Mucosa of rectum (tissue), 2 donors: Measurements from ENCODE around the gene OR51G2.
"Not testable (repeated sequence)": the region's sequence is repeated elsewhere in the genome, so short reads cannot be mapped to it uniquely, and the experiment has no call there.

Source experiments
- H3K27ac ChIP-seq, 2 donors: one replicate each; pipeline ENCODE4 v1.7.0; 2013; ENCODE audit warnings: inconsistent platforms in 2 of 2, low read depth in 2 of 2, low read length in 2 of 2
- H3K27me3 ChIP-seq, 2 donors: one replicate each; pipeline ENCODE4 v1.7.0; 2013; ENCODE audit warnings: low read length in 2 of 2; ENCODE audit not compliant: control insufficient read depth in 2 of 2, insufficient read depth in 2 of 2
- H3K36me3 ChIP-seq, 2 donors: one replicate each; pipeline ENCODE4 v1.7.0; 2013; ENCODE audit warnings: low read length in 2 of 2; ENCODE audit not compliant: control insufficient read depth in 2 of 2, insufficient read depth in 2 of 2
- H3K4me1 ChIP-seq, 2 donors: one replicate each; pipeline ENCODE4 v1.7.0; 2013; ENCODE audit warnings: low read length in 2 of 2, mild to moderate bottlenecking in 1 of 2; ENCODE audit not compliant: control insufficient read depth in 2 of 2, insufficient read depth in 2 of 2
- H3K4me3 ChIP-seq, 2 donors: one replicate each; pipeline ENCODE4 v1.7.0; 2013; ENCODE audit warnings: low read length in 2 of 2
- H3K9ac ChIP-seq, 2 donors: one replicate each; pipeline ENCODE4 v1.7.0; 2013; ENCODE audit warnings: low read length in 2 of 2, low read depth in 1 of 2, mild to moderate bottlenecking in 1 of 2
- H3K9me3 ChIP-seq, 2 donors: one replicate each; pipeline ENCODE4 v1.7.0; 2013; ENCODE audit warnings: low read length in 2 of 2; ENCODE audit not compliant: control insufficient read depth in 2 of 2
- donor health status: healthy.
- donor health status: Normal muscosa, but diverticular disease.

The OR51G2 gene, protein sequence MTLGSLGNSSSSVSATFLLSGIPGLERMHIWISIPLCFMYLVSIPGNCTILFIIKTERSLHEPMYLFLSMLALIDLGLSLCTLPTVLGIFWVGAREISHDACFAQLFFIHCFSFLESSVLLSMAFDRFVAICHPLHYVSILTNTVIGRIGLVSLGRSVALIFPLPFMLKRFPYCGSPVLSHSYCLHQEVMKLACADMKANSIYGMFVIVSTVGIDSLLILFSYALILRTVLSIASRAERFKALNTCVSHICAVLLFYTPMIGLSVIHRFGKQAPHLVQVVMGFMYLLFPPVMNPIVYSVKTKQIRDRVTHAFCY

DNA sequence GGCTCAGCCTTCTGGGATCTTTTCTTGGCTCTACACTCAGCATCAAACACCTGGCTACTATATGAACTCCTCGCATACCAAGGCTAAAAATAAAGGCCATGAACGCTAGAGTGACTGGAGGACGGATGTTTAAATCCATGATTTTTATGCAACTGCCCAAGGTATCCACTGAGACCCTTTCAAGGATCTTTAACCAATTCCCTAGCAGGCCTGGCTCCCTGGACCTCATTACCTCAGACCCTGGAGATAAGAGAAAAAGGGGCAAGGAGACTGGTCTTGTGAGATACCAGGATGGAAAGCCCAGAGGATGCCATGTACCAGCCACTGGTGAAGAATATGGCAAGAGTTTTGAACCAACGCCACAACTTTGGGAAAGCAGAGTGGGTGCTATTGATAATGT, at the start of gene OR51G2:
Gene OR51G2, minus strand, starts transcription at position 101 of the 400 bp plus-strand sequence. CDS start 3,687 bp downstream, outside the sequence.
- H3K36me3 ChIP-seq = no peaks in the 10 kb centered on the region
- H3K27me3 ChIP-seq = no peaks in the 10 kb centered on the region
- no peak within 1 kb of the TSS for H3K27ac ChIP-seq
- H3K9ac ChIP-seq = no peak within 1 kb of the TSS
- H3K4me3 ChIP-seq = no peak within 1 kb of the TSS
- no peaks in the 10 kb centered on the region for H3K9me3 ChIP-seq
- H3K4me1 ChIP-seq = no peaks in the 10 kb centered on the region

DNA sequence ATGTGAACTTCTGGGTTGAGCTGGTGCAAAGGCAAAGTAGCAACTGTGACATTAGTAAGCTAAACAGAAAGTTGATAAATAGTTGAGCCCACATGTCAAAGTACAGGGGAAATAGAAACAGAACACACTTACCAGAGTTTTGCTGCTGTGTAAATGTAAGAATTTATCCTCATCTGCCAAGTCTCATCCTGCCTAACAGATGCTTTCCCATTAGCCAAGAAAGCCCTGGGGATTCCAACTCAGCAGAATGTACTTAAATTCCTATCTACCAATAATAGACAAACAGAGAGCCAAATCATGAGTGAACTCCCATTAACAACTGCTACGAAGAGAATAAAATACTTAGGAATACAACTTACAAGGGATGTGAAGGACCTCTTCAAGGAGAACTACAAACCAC, 43.7 kb upstream of the OR51G2 start:
- Histone ChIP-seq H3K9me3 (no peaks in the 10 kb centered on the region), H3K36me3 (no peaks in the 10 kb centered on the region), H3K4me1 (no peaks in the 10 kb centered on the region), H3K27ac (no peak overlapping the region), H3K9ac (no peak overlapping the region), H3K4me3 (no peak overlapping the region), H3K27me3 (no peaks in the 10 kb centered on the region)

DNA sequence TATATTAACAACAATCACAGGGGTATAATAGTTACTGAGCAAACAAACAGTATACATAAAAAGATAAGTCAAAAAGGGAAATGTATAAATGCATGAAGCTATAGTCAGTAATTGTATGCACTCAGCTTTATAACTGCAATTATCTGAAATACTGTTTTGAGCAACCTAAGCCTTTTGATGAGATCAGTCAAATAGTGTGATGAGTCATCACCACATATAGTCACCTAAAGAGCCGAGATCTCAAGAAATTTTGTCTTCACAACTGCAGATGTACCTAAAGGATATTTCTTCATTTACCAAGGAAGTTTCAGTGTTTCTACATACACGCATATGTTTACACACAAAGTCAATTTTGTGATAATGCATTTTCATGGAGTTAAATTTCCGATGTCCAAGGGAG, 41.7 kb upstream of the OR51G2 start:
- H3K9ac ChIP-seq = no peak overlapping the region
- no peak overlapping the region for H3K27ac ChIP-seq
- no peaks in the 10 kb centered on the region for H3K27me3 ChIP-seq
- H3K36me3 ChIP-seq = no peaks in the 10 kb centered on the region
- no peak overlapping the region for H3K4me3 ChIP-seq
- H3K9me3 ChIP-seq = no peaks in the 10 kb centered on the region
- no peaks in the 10 kb centered on the region for H3K4me1 ChIP-seq

DNA sequence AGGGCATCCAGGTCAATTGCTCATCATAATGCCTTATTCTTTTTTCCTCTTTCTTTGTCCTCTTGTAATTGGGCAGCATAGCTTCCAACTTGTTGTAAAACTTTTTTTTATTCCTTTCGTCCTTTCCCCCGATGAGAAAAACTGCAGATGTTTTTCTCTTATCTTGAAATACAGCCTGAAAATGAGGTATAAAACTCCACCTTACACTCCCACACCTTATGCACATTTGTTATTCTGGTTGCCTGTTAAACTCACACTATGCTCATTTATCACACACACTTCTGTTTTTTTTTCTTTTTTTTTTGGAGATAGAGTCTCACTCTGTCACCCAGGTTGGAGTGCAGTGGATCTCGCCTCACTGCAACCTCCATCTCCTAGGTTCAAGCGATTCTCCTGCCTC, 38.2 kb upstream of the OR51G2 start:
- Histone ChIP-seq H3K9me3 (no peaks in the 10 kb centered on the region), H3K36me3 (no peaks in the 10 kb centered on the region), H3K4me1 (no peaks in the 10 kb centered on the region), H3K4me3 (no peak overlapping the region), H3K27ac (no peak overlapping the region), H3K9ac (no peak overlapping the region), H3K27me3 (no peaks in the 10 kb centered on the region)

DNA sequence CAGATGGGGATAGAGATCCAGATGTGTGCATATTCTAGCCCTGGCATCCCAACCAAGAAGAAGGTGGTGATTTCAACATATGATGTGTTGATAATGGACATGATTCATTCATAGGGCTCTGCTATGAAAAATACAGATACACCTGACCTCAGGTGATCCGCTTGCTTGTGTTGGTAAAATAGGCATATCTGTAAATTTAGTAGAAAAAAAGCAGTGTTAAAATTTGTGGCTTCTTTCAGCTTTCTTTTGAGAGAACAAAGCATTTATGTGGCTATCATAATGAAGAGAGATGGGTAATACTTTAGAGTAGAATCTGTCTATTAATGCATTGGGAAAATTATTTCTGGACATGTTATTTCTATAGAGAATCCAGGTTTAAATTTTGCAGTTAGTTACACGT, 36.5 kb upstream of the OR51G2 start, which contains the start of gene OR51A2:
Gene OR51A2, minus strand, starts transcription at position 101 of the 400 bp plus-strand sequence. Its CDS starts 0 bp downstream, at position 101.
- H3K4me3 ChIP-seq, H3K36me3 ChIP-seq, H3K4me1 ChIP-seq, H3K9ac ChIP-seq, H3K27me3 ChIP-seq, H3K9me3 ChIP-seq, H3K27ac ChIP-seq: not testable (repeated sequence)

DNA sequence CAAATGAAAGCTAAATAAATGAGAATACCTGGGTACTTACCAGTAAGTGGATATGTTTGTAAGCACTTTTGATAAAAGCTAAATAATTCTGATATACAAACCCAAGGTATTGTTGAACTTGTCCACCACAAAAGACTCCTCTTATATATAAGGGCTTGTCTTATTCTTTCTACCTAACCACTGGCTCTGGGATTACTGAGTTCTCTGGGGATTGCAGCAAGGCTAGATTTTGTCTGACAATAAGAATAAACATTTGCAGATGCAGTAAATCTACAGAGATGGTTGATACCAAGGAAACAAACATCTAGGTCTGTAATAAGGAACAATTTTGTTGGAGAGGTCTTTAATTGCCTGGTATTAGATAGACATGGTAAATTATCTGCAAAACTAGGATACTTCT, 28.4 kb upstream of the OR51G2 start, which contains the start of gene OR51A4:
Gene OR51A4, minus strand, starts transcription at position 101 of the 400 bp plus-strand sequence. CDS start 505 bp downstream, outside the sequence.
- Histone ChIP-seq H3K27me3 (no peaks in the 10 kb centered on the region), H3K36me3 (no peaks in the 10 kb centered on the region), H3K4me3 (no peak within 1 kb of the TSS), H3K27ac (no peak within 1 kb of the TSS), H3K9ac (no peak within 1 kb of the TSS), H3K4me1 (no peaks in the 10 kb centered on the region), H3K9me3 (no peaks in the 10 kb centered on the region)

DNA sequence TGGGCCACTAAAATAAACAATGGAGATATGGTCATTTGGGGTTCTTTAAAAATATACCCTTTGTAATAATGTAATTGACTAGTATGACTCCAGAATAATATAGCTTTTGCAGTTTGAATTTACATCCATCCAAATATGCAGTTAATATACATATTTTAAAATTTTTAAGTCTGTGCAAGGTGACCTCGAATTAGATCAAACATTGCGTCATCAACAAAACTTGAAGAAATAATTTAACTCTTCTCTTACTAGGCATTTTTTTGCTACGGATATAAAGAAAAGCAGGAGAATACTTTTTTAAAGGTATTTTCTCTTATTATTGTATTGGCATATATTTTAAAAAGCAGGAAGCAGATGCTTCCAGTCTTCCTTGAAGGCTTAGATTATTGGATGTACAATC, 17.6 kb upstream of the OR51G2 start:
- Histone ChIP-seq H3K9ac (no peak overlapping the region), H3K4me3 (no peak overlapping the region), H3K27me3 (no peaks in the 10 kb centered on the region), H3K27ac (no peak overlapping the region), H3K4me1 (no peaks in the 10 kb centered on the region), H3K36me3 (no peaks in the 10 kb centered on the region), H3K9me3 (no peaks in the 10 kb centered on the region)

DNA sequence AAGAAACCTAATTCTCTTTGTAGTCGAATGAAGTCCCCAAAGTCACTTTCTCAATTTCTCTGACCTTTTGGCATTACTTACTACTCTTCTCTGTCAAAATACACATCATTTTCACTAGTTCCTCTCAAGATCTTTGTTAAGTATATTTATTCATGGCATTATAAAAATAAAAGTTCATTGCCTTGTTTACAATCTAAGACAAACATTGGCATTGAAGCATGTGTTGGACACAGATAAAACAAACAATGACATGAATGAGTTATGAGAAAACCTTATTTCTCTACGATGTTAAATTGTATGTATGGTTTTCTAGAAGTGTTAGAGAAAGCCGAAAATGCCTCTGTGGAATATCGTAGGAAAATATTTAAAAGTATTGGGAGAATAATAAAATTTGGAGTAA, 13.6 kb upstream of the OR51G2 start:
- H3K27ac ChIP-seq = no peak overlapping the region
- H3K36me3 ChIP-seq = no peaks in the 10 kb centered on the region
- no peaks in the 10 kb centered on the region for H3K9me3 ChIP-seq
- no peak overlapping the region for H3K9ac ChIP-seq
- no peak overlapping the region for H3K4me3 ChIP-seq
- H3K27me3 ChIP-seq = no peaks in the 10 kb centered on the region
- no peaks in the 10 kb centered on the region for H3K4me1 ChIP-seq

DNA sequence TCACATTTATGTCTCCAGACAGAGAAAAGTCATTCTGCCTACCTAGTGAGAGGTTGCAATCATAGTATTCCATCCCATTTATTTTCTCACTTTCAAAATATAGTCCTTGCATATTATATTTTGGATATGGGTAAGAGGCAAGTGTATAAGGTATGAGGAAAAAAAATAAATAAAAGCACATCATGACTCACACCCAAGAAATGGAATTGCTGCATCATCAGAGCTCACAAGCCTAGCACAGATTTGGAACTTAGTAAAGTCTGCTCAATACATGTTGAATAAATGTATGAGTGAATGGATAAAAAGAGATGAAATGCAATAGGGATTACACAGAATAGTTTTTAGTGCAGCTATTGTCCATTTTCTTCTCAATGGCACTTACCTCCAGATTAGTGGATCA, 7.5 kb upstream of the OR51G2 start:
- H3K27me3 ChIP-seq = no peaks in the 10 kb centered on the region
- H3K4me1 ChIP-seq = no peaks in the 10 kb centered on the region

DNA sequence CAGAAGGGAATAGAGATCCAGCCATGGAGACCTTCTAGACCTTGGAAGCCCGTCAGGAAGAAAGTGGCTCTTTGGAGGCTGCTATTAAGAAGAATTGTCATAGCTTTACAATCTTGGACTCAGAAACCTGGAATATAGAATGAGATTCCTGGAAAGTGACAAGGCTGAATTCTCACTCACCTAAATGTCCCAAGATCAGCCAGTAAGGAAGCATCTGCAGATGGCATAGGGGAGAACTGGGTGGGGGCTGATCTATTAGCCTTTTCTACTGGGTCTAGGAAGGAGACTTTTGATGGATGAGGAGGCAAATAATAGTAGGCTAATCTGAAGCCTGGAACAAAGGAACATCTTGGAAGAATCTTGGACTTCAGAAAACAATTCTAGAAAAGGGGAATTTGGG, 5.1 kb upstream of the OR51G2 start, which contains the start of gene OR51G1:
Gene OR51G1, minus strand, starts transcription at position 101 of the 400 bp plus-strand sequence. Its CDS starts 0 bp downstream, at position 101.
- H3K36me3 ChIP-seq = no peaks in the 10 kb centered on the region
- no peaks in the 10 kb centered on the region for H3K4me1 ChIP-seq
- H3K27me3 ChIP-seq = no peaks in the 10 kb centered on the region
- no peak within 1 kb of the TSS for H3K27ac ChIP-seq
- no peaks in the 10 kb centered on the region for H3K9me3 ChIP-seq
- H3K4me3 ChIP-seq = no peak within 1 kb of the TSS
- H3K9ac ChIP-seq = no peak within 1 kb of the TSS

More for the DNA sequence above, 7.5 kb upstream of the OR51G2 start:
- Histone ChIP-seq H3K36me3 (no peaks in the 10 kb centered on the region), H3K9ac (no peak overlapping the region), H3K9me3 (no peaks in the 10 kb centered on the region), H3K4me3 (no peak overlapping the region), H3K27ac (no peak overlapping the region)
